Measurements from ENCODE around the gene PKNOX1. TPM values are rescaled to one million over a fixed set of nuclear protein-coding genes. Genes with fewer than 3 reads are reported as not detected.
A peak's percentile ranks its signal among the peaks of the same experiment; 100 is the strongest.

The PKNOX1 gene
- total and polyA plus RNA-seq, 9 of the 15 experiments (the other 6 are each of a cell fraction or from before 2014, with no cell fraction given), result 8.8 to 25.9 (median 13.2) TPM

GRCh38 chr21:42970946-42971653, 3.3 kb upstream of the PKNOX1 start (continued):
- no peak for TF ChIP-seq SIN3A (IDR thresholded peaks at IDR 0.05; ENCODE audit: borderline replicate concordance in 2 of 2, control insufficient read depth in 1 of 2, low read depth in 2 of 2, low read length in 2 of 2)
- TF ChIP-seq, protein P1, sequence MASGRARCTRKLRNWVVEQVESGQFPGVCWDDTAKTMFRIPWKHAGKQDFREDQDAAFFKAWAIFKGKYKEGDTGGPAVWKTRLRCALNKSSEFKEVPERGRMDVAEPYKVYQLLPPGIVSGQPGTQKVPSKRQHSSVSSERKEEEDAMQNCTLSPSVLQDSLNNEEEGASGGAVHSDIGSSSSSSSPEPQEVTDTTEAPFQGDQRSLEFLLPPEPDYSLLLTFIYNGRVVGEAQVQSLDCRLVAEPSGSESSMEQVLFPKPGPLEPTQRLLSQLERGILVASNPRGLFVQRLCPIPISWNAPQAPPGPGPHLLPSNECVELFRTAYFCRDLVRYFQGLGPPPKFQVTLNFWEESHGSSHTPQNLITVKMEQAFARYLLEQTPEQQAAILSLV (tag; IDR thresholded peaks at IDR 0.05), result peak; percentile 92
- peak; percentile 90 for TF ChIP-seq ZNF311 (CRISPR knock-in tag; IDR thresholded peaks at IDR 0.05)
- peak; percentile 90 for TF ChIP-seq SMAD3 (CRISPR knock-in tag; conservative IDR thresholded peaks at IDR 0.05)
- TF ChIP-seq ZNF589 (CRISPR knock-in tag; IDR thresholded peaks at IDR 0.05; ENCODE audit: low read depth), result peak; percentile 70; the same call in 1 of the 2 replicates
- no peak for TF ChIP-seq ZBTB7A (IDR thresholded peaks at IDR 0.05; ENCODE audit: borderline replicate concordance, control insufficient read depth, low read depth, low read length)

- Histone ChIP-seq H3K27ac (ENCODE audit: extremely low read depth, low read depth, low read length) (peak overlapping the region; percentile 88), H3K4me1 (replicated peaks in 1 of 2; ENCODE audit: control insufficient read depth in 2 of 2, insufficient read depth in 2 of 2, low read length in 2 of 2) (peaks cover 45 to 46% of the 10 kb centered on the region in 2 experiments), H4K20me1 (replicated peaks; ENCODE audit: control insufficient read depth, insufficient read depth, low read length) (no peaks in the 10 kb centered on the region), H2AFZ (ENCODE audit: low read depth, low read length) (peak overlapping the region; percentile 98), H3K9ac (ENCODE audit: insufficient read depth in 1 of 2, low read depth in 2 of 2, low read length in 2 of 2) (peak overlapping the region; percentile 57 to 90), H3K79me2 (ENCODE audit: control insufficient read depth, insufficient read depth, low read length) (peaks cover 24% of the 10 kb centered on the region), H3K27me3 (ENCODE audit: control insufficient read depth in 2 of 2, insufficient read depth in 2 of 2, low read length in 2 of 2) (no peaks in the 10 kb centered on the region), H3K36me3 (ENCODE audit: control insufficient read depth, insufficient read depth, low read length) (peaks cover 5% of the 10 kb centered on the region; the same call in 2 of the 3 replicates), H3K4me3 (no peak overlapping the region), H3K4me2 (ENCODE audit: insufficient read depth, low read length) (peak overlapping the region; percentile 59), H3K9me1 (ENCODE audit: control insufficient read depth, insufficient read depth, low read length) (no peaks in the 10 kb centered on the region), H3K9me3 (replicated peaks; ENCODE audit: control insufficient read depth, insufficient read depth, low read depth, low read length) (peaks cover 4% of the 10 kb centered on the region; the same call in 1 of the 2 replicates)
- in situ Hi-C loops (cut with MboI), result no loop called here
- WGBS (ENCODE audit: insufficient coverage, low coverage, missing lambda C conversion rate), result 23% methylated on average over 3 of the region's 3 CpGs
- peak; percentile 64 to 69 (median 66) for DNase-seq (ENCODE audit: extremely low read depth in 1 of 4, low spot score in 3 of 4)
- peak; percentile 6 for ATAC-seq
- intact Hi-C loops (cut with micrococcal nuclease), result loop anchor here (5.0 kb wide), 1 partner anchor 95 kb away; the partner anchor contains the start of gene WDR4
- FAIRE-seq, result no peak
- ChIA-PET CTCF (ENCODE audit: low intra/inter-chr PET ratio) (no interaction called here), POLR2A (interaction anchor here (1.0 to 1.2 kb wide), 3 partner anchors 10 to 16 kb away, joined by 3 to 10 read pairs (median 3); no protein-coding TSS in a partner anchor)
- no TSS peak for BruUV-seq (replicated peaks)
- peak; percentile 25 for TF ChIP-seq TBP (optimal IDR thresholded peaks at IDR 0.05; ENCODE audit: low read depth, low read length)
- TF ChIP-seq, protein P2, sequence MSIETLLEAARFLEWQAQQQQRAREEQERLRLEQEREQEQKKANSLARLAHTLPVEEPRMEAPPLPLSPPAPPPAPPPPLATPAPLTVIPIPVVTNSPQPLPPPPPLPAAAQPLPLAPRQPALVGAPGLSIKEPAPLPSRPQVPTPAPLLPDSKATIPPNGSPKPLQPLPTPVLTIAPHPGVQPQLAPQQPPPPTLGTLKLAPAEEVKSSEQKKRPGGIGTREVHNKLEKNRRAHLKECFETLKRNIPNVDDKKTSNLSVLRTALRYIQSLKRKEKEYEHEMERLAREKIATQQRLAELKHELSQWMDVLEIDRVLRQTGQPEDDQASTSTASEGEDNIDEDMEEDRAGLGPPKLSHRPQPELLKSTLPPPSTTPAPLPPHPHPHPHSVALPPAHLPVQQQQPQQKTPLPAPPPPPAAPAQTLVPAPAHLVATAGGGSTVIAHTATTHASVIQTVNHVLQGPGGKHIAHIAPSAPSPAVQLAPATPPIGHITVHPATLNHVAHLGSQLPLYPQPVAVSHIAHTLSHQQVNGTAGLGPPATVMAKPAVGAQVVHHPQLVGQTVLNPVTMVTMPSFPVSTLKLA (conservative IDR thresholded peaks at IDR 0.05), result 0 out of 4 replicates have a peak, but pooled peaks of 1 of the 2 experiments have one; percentile 15
- TF ChIP-seq, protein P3, sequence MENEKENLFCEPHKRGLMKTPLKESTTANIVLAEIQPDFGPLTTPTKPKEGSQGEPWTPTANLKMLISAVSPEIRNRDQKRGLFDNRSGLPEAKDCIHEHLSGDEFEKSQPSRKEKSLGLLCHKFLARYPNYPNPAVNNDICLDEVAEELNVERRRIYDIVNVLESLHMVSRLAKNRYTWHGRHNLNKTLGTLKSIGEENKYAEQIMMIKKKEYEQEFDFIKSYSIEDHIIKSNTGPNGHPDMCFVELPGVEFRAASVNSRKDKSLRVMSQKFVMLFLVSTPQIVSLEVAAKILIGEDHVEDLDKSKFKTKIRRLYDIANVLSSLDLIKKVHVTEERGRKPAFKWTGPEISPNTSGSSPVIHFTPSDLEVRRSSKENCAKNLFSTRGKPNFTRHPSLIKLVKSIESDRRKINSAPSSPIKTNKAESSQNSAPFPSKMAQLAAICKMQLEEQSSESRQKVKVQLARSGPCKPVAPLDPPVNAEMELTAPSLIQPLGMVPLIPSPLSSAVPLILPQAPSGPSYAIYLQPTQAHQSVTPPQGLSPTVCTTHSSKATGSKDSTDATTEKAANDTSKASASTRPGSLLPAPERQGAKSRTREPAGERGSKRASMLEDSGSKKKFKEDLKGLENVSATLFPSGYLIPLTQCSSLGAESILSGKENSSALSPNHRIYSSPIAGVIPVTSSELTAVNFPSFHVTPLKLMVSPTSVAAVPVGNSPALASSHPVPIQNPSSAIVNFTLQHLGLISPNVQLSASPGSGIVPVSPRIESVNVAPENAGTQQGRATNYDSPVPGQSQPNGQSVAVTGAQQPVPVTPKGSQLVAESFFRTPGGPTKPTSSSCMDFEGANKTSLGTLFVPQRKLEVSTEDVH (IDR thresholded peaks at IDR 0.05; ENCODE audit: low read depth, partially characterized antibody), result no peak
- TF ChIP-seq HDAC2 (IDR thresholded peaks at IDR 0.05), result no peak
- TF ChIP-seq FUS (optimal IDR thresholded peaks at IDR 0.05; ENCODE audit: low read depth, low read length), result no peak
- peak; percentile 40; the same call in 1 of the 2 replicates for TF ChIP-seq ZFX (CRISPR knock-in tag; IDR thresholded peaks at IDR 0.05)
Measured at GRCh38 chr21:42971897-42972275, 2.5 kb upstream of the PKNOX1 start.

All from K562 (cell line).